Ascending aorta (tissue), 2 donors: Measurements from ENCODE around the gene CDC42SE1. TPM values are rescaled to one million over a fixed set of nuclear protein-coding genes. Genes with fewer than 3 reads are reported as not detected.
A peak's percentile ranks its signal among the peaks of the same experiment; 100 is the strongest.

Experiments
- DNase-seq, 2 donors: peaks; one replicate each; pipeline ENCODE4 v3.0.0-alpha.2; 2019; ENCODE audit warnings: low spot score in 2 of 2
- H3K27ac ChIP-seq, 2 donors: fragments of 200-600 bp; sonication (generic); one replicate each; pipeline ENCODE4 v1.5.1; 2016 to 2017; ENCODE audit warnings: mild to moderate bottlenecking in 1 of 2
- H3K27me3 ChIP-seq: fragments of 200-600 bp; sonication (generic); one replicate; pipeline ENCODE4 v1.5.1; 2017
- H3K36me3 ChIP-seq, 2 donors: fragments of 200-600 bp; sonication (generic); one replicate each; pipeline ENCODE4 v1.5.1; 2016
- H3K4me1 ChIP-seq, 2 donors: fragments of 200-600 bp; sonication (generic); one replicate each; pipeline ENCODE4 v1.5.1; 2016 to 2017; ENCODE audit warnings: mild to moderate bottlenecking in 1 of 2
- H3K4me3 ChIP-seq, 2 donors: fragments of 200-600 bp; sonication (generic); one replicate each; pipeline ENCODE4 v1.5.1; 2016 to 2017; ENCODE audit warnings: mild to moderate bottlenecking in 1 of 2
- H3K9me3 ChIP-seq, 2 donors: fragments of 200-600 bp; sonication (generic); one replicate each; pipeline ENCODE4 v1.5.1; 2016
- CTCF ChIP-seq, 3 experiments: fragments of 200-600 bp in 2 of 3; fragments of 450-650 bp in 1 of 3; sonication (generic) in 2 of 3; IDR thresholded peaks; one replicate each; pipeline ENCODE4 v1.5.1; 2016 to 2019; ENCODE audit warnings: antibody characterized with exemption in 3 of 3, mild to moderate bottlenecking in 1 of 3, moderate library complexity in 1 of 3
- intact Hi-C: fragments of 100-400 bp; cut with DNase I; formaldehyde crosslinking; loops from one replicate; pipeline ENCODE4 v1.15.1; 2023
- total RNA-seq: library from RNA; depleted of rRNA; stranded (reverse); fragments of >200 nt; gene quantifications from one replicate; pipeline ENCODE4 v1.1.0, GENCODE V29; 2016

The CDC42SE1 gene
- total RNA-seq, 1 donor from 2014 or later, result 42.4 TPM

- H3K9me3 ChIP-seq, result no peaks in the 10 kb centered on the region
- peak; percentile 24 to 59 (median 55) for TF ChIP-seq CTCF (IDR thresholded peaks at IDR 0.05)
- no peaks in the 10 kb centered on the region for H3K27me3 ChIP-seq
- peak within 1 kb of the TSS; percentile 85 to 87 for H3K27ac ChIP-seq
- peaks cover 11 to 46% of the 10 kb centered on the region in 2 donors for H3K4me1 ChIP-seq
- peaks cover 2 to 3% of the 10 kb centered on the region in 2 donors for H3K36me3 ChIP-seq
- intact Hi-C loops, result loop anchor here (10.0 kb wide), 1 partner anchor 312 kb away; the partner anchor contains the start of gene GOLPH3L
- DNase-seq, result peak; percentile 22 to 85
- peak within 1 kb of the TSS; percentile 70 to 71 for H3K4me3 ChIP-seq
Observed at GRCh38 chr1:151006327-151007052, 52.9 kb downstream of the CDC42SE1 start, which contains the start of gene MINDY1. TSS of gene MINDY1 (minus strand) at chr1:151006902. CDS start at chr1:151002617, 4,285 bp downstream.

- Histone ChIP-seq H3K4me3 (peak overlapping the region; percentile 64 to 70), H3K27ac (peak overlapping the region; percentile 85 to 87), H3K36me3 (peaks cover 3 to 7% of the 10 kb centered on the region in 2 donors), H3K9me3 (no peaks in the 10 kb centered on the region), H3K27me3 (no peaks in the 10 kb centered on the region), H3K4me1 (peaks cover 11 to 46% of the 10 kb centered on the region in 2 donors)
- intact Hi-C loops, result loop anchor here (10.0 kb wide), 1 partner anchor 311 kb away; the partner anchor contains the start of gene GOLPH3L
- TF ChIP-seq CTCF (IDR thresholded peaks at IDR 0.05), result no peak
- no peak for DNase-seq
Observed at GRCh38 chr1:151005729-151006319, 53.6 kb downstream of the CDC42SE1 start.

GRCh38 chr1:151003180-151003579 is 56.2 kb downstream of the CDC42SE1 start:
- intact Hi-C loops, result loop anchor here (10.0 kb wide), 1 partner anchor 308 kb away; the partner anchor contains the start of gene GOLPH3L
- Histone ChIP-seq H3K4me1 (peaks cover 11 to 40% of the 10 kb centered on the region in 2 donors), H3K27me3 (no peaks in the 10 kb centered on the region), H3K27ac (no peak overlapping the region), H3K9me3 (no peaks in the 10 kb centered on the region), H3K36me3 (peaks cover 21 to 23% of the 10 kb centered on the region in 2 donors), H3K4me3 (peak overlapping the region in 1 of 2 donors; percentile 70)
- no peak for TF ChIP-seq CTCF (IDR thresholded peaks at IDR 0.05)
- DNase-seq, result no peak

GRCh38 chr1:151002611-151003010 is 56.8 kb downstream of the CDC42SE1 start:
- H3K4me3 ChIP-seq, result no peak overlapping the region
- intact Hi-C loops, result loop anchor here (10.0 kb wide), 1 partner anchor 308 kb away; the partner anchor contains the start of gene GOLPH3L

More at GRCh38 chr1:151002611-151003010, 56.8 kb downstream of the CDC42SE1 start:
- DNase-seq, result no peak
- no peaks in the 10 kb centered on the region for H3K27me3 ChIP-seq
- H3K27ac ChIP-seq, result no peak overlapping the region
- H3K4me1 ChIP-seq, result peaks cover 9 to 37% of the 10 kb centered on the region in 2 donors
- TF ChIP-seq CTCF (IDR thresholded peaks at IDR 0.05), result no peak
- no peaks in the 10 kb centered on the region for H3K9me3 ChIP-seq
- peaks cover 26 to 29% of the 10 kb centered on the region in 2 donors for H3K36me3 ChIP-seq
